HepG2 (cell line): ENCODE results near the gene COL18A1. TPM values are rescaled to one million over a fixed set of nuclear protein-coding genes. Genes with fewer than 3 reads are reported as not detected.
A peak's percentile ranks its signal among the peaks of the same experiment; 100 is the strongest.

Source experiments
- CEBPZ ChIP-seq: IDR thresholded peaks from 2 replicates; pipeline ENCODE4 v1.6.1; 2012; ENCODE audit warnings: low read length, improper control_type of control experiment
- FOXP4 ChIP-seq: sonication (generic); formaldehyde crosslinking; IDR thresholded peaks from 2 replicates; pipeline ENCODE4 v1.4.0; 2020; ENCODE audit warnings: missing genetic modification reagents
- KAT8 ChIP-seq: IDR thresholded peaks from 2 replicates; pipeline ENCODE4 v1.6.1; 2016; ENCODE audit warnings: missing genetic modification reagents, missing compliant biosample characterization
- MAFK ChIP-seq, 2 experiments: IDR thresholded peaks in 1 of 2; conservative IDR thresholded peaks in 1 of 2; 2 replicates each; pipeline ENCODE4 v1.6.1; 2011; ENCODE audit warnings: improper control_type of control experiment in 2 of 2, low read length in 2 of 2
- MAX ChIP-seq: IDR thresholded peaks from 2 replicates; pipeline ENCODE4 v1.6.1; 2012; ENCODE audit warnings: inconsistent platforms
- RBM22 ChIP-seq: fragments of 200-400 bp; formaldehyde crosslinking; optimal IDR thresholded peaks from 2 replicates; pipeline ENCODE3; 2017; ENCODE audit warnings: mild to moderate bottlenecking, low read length, moderate library complexity
- SP2 ChIP-seq: sonication (generic); formaldehyde crosslinking; IDR thresholded peaks from 2 replicates; pipeline ENCODE4 v1.5.1; 2020; ENCODE audit warnings: mild to moderate bottlenecking, missing genetic modification reagents
- SRSF1 ChIP-seq: fragments of 200-400 bp; formaldehyde crosslinking; optimal IDR thresholded peaks from 2 replicates; pipeline ENCODE3; 2017; ENCODE audit warnings: mild to moderate bottlenecking, low read depth, low read length, moderate library complexity
- TGIF2 ChIP-seq: IDR thresholded peaks from 2 replicates; pipeline ENCODE4 v1.6.1; 2016; ENCODE audit warnings: control low read depth, missing compliant biosample characterization
- USF2 ChIP-seq, 2 experiments: sonication (generic) in 1 of 2; formaldehyde crosslinking in 1 of 2; IDR thresholded peaks; 2 replicates each; pipeline versions ENCODE4 v1.5.1 to v1.6.1; 2011 to 2020; ENCODE audit warnings: borderline replicate concordance in 1 of 2, low read depth in 1 of 2, low read length in 1 of 2, mild to moderate bottlenecking in 1 of 2, missing genetic modification reagents in 1 of 2, moderate library complexity in 1 of 2
- ZBTB7A ChIP-seq: sonication (generic); formaldehyde crosslinking; IDR thresholded peaks from 2 replicates; pipeline ENCODE4 v1.8.0; 2022; ENCODE audit warnings: mild to moderate bottlenecking, missing genetic modification reagents
- ZBTB7B ChIP-seq: sonication (generic); formaldehyde crosslinking; IDR thresholded peaks from 2 replicates; pipeline ENCODE4 v1.4.0; 2020; ENCODE audit warnings: missing genetic modification reagents
- ZFY ChIP-seq: sonication (generic); formaldehyde crosslinking; IDR thresholded peaks from 2 replicates; pipeline ENCODE4 v1.4.0; 2020; ENCODE audit warnings: missing genetic modification reagents
- ZNF281 ChIP-seq: sonication (generic); formaldehyde crosslinking; IDR thresholded peaks from 2 replicates; pipeline ENCODE4 v1.4.0; 2020; ENCODE audit warnings: missing genetic modification reagents, borderline replicate concordance
- ZNF563 ChIP-seq: sonication (generic); formaldehyde crosslinking; IDR thresholded peaks from 2 replicates; pipeline ENCODE4 v1.8.0; 2022; ENCODE audit warnings: mild to moderate bottlenecking, moderate library complexity, missing genetic modification reagents
- ZNF7 ChIP-seq: IDR thresholded peaks from 2 replicates; pipeline ENCODE4 v1.6.1; 2016; ENCODE audit warnings: missing biosample characterization, missing genetic modification reagents
- polyA plus RNA-seq, 8 experiments: library from polyadenylated mRNA; depleted of rRNA in 3 of 8; stranded (reverse) in 7 of 8; unstranded in 1 of 8; fragments of >200 nt; fragmentation: Illumina TruSeq in 4 of 8; extraction: Trizol in 4 of 8; gene quantifications; 2 replicates each; pipeline versions ENCODE4 v1.2.1 to v1.2.3, GENCODE V29; 2011 to 2016; ENCODE audit warnings: low read depth in 4 of 8, missing spikeins in 1 of 8, mixed read lengths in 1 of 8; ENCODE audit not compliant: insufficient read depth in 1 of 8
- total RNA-seq, 5 experiments: library from RNA; depleted of rRNA; stranded (reverse); fragments of >200 nt; fragmentation: Illumina TruSeq; extraction: Trizol; gene quantifications; 2 replicates each; pipeline ENCODE4 v1.2.3, GENCODE V29; 2016; ENCODE audit warnings: low read depth in 1 of 5

COL18A1 gene
- total and polyA plus RNA-seq, 2 of the 13 experiments (the other 11 are each of a cell fraction or from before 2014, with no cell fraction given) = 79.0 to 102 TPM

- TF ChIP-seq KAT8 (CRISPR knock-in tag) (0 out of 2 replicates have a peak, but pooled peaks have one; percentile 5), ZNF563 (CRISPR knock-in tag) (no peak), TGIF2 (CRISPR knock-in tag) (no peak), ZFY (CRISPR knock-in tag) (peak; percentile 45; the same call in 1 of the 2 replicates), FOXP4 (CRISPR knock-in tag) (no peak), ZBTB7A (0 out of 2 replicates have a peak, but pooled peaks have one; percentile 31), SRSF1 (no peak), MAFK (conservative IDR thresholded peaks at IDR 0.05 in 1 of 2, IDR thresholded peaks at IDR 0.05 in 1 of 2; ENCODE audit: low read length in 2 of 2) (0 out of 4 replicates have a peak, but pooled peaks of 1 of the 2 experiments have one; percentile 2), ZBTB7B (CRISPR knock-in tag) (0 out of 2 replicates have a peak, but pooled peaks have one; percentile 56), CEBPZ (no peak), ZNF281 (CRISPR knock-in tag) (peak; percentile 66; the same call in 1 of the 2 replicates), RBM22 (no peak), ZNF7 (CRISPR knock-in tag) (no peak), MAX (no peak), USF2 (IDR thresholded peaks at IDR 0.05; ENCODE audit: low read depth, low read length) (no peak), USF2 (CRISPR knock-in tag; IDR thresholded peaks at IDR 0.05; ENCODE audit: borderline replicate concordance) (no peak), SP2 (CRISPR knock-in tag) (no peak)
Measured at GRCh38 chr21:45406801-45407628, 2.0 kb downstream of the COL18A1 start (continued).
